HT1080 (cell line): ENCODE results near the gene CBLN3. TPM values are rescaled to one million over a fixed set of nuclear protein-coding genes. Genes with fewer than 3 reads are reported as not detected.
A peak's percentile ranks its signal among the peaks of the same experiment; 100 is the strongest.
"Not testable (repeated sequence)": the region's sequence is repeated elsewhere in the genome, so short reads cannot be mapped to it uniquely, and the experiment has no call there.

Experiments used
- DNase-seq: peaks from one replicate; pipeline ENCODE4 v3.0.0-alpha.2; 2015; ENCODE audit warnings: low read depth
- polyA plus RNA-seq, 2 experiments: library from polyadenylated mRNA; depleted of rRNA; stranded (reverse); fragments of >200 nt; gene quantifications; 2 replicates each; pipeline ENCODE4 v1.2.3, GENCODE V29; 2015
- total RNA-seq: library from RNA; depleted of rRNA; stranded (reverse); fragments of >200 nt; shearing (Covaris generic); gene quantifications from 2 replicates; pipeline ENCODE4 v1.2.3, GENCODE V29; 2014; rRNA removed

The CBLN3 gene
- total RNA-seq = 0.35 and 0.84 TPM in 2 replicates
- polyA plus RNA-seq (2015; cell fraction: cytosol; rRNA removed) = 0.92 and 1.2 TPM in 2 replicates
- polyA plus RNA-seq (2015; cell fraction: nucleus; rRNA removed) = 3.9 and 6.7 TPM in 2 replicates

DNA sequence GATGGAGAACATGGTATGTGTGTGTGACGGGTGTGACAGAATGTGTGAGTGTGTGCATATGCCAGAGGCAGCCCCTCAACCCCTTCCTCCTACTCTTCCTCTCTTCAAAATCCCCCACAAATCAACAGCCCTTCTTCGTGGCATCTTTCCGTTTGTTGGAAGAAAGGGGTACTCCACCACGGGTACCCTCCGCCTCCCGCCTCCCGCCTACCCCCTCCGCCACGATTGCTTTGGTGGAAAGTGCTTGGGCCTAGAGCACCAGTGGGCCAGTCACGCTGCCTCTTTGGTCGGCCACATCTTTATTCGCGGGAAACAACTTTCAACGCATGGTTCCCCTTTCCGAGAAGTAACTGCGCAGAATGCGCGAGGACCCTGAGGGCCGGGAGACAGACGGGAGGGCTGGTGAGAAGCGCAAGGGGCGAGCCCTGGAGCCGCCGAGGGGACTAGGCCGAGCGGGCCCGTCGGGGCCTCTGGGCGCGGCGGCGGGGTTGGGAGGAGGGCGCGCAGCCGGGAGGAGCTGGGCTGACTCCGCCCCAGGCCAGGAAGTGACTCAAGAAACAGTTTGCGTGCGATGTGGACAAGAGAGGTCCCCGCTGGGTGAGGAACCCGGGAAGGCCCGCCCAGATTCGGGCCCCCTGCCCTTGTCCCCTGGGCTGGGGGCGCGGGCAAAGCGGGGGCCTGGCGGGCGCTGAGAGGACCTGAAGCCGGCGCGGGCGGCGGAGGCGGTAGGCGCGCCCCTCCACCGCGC, at the start of gene CBLN3, which contains the start of gene KHNYN:
CBLN3 (minus strand) TSS at position 274 of the 748 bp plus-strand sequence. CDS start 614 bp downstream, outside the sequence.
KHNYN (plus strand) TSS at position 560 of the 748 bp plus-strand sequence. CDS start 777 bp downstream, outside the sequence.
- peak; percentile 85 for DNase-seq

DNA sequence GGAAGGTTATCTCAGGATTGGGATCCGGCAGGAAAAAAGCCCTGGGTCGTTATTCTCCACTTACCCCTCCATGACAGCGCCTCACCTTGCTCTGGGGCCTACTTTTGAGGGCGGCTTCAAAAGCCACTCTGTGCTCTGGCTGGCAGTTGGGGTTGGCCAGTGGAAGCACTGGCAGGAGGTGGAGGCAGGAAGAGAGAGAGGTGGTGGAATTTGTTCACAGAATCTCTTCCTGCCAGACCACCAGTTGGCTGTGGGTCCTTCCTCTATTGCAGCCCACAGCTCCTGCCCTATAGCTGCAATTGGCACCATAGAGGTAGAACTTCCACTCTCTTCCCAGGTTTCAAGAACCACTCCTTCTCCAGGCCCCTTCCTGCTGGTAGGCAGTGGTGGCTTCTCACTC, 45.8 kb upstream of the CBLN3 start:
- no peak for DNase-seq

DNA sequence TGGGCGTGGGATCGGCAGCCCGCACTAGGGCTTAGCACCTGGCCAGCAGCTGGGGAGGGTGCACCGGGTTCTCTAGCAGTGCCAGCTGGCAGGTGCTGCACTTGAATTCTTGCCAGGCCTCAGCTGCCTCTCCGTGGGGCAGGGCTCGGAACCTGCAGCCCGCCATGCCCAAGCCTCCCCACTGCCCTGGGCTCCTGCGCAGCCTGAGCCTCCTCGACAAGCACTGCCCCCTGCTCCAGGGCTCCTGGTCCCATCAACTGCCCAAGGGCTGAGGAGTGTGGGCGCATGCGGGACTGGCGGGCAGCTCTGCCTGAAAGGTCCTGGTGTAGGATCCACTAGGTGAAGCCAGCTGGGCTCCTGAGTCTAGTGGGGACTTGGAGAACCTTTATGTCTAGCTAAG, 43.7 kb upstream of the CBLN3 start:
- no peak for DNase-seq

DNA sequence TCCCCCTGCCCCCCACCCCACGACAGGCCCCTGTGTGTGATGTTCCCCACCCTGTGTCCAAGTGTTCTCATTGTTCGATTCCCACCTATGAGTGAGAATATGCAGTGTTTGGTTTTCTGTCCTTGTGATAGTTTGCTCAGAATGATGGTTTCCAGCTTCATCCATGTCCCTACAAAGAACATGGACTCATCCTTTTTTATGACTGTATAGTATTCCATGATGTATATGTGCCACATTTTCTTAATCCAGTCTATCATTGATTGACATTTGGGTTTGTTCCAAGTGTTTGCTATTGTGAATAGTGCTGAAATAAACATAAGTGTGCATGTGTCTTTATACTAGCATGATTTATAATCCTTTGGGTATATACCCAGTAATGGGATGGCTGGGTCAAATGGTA, 41.0 kb upstream of the CBLN3 start:
- DNase-seq = not testable (repeated sequence)

GRCh38 chr14:24465805-24466204, 36.3 kb upstream of the CBLN3 start:
- DNase-seq = no peak

GRCh38 chr14:24465368-24465767, 35.9 kb upstream of the CBLN3 start:
- no peak for DNase-seq

DNA sequence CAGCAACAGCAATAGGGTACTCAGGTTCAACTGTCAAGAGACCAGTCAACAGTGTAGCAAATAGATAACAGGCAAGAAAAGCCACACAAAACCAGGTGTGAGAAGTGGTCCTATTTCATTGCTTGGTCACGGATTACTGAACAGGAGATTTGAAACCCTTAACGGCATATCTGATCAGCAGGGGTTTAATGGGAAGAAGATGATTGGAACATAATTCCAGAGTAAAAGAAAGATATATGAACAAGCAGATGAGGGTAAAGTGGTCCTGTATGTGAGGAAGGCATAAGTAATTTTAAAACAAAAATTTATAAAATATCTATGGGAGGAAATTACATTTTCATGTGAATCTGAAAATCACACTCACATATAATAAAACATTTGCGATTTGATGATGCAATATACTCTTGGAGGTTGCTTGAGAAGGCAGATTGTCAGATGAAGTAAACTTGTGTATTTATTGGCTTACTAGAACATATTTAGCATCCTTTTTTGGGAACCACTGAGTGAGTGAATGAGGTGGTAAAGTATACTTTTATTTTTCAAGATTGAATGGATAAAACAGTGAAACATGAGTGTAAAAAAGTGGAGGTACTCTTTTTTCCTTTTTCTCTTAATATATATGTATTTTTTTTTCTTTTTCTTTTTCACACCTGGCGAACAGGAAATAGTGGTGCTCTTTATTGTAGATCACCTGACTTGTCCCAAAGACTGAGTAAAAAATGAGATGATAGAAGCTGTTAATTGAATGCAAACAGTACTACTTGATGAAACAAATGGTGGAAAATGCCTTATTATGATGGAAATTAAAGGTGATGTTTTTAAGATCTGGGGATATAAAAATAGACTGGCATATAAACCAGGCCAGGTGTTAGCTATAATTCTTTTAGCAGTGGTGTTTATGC, 34.7 kb upstream of the CBLN3 start:
- DNase-seq = no peak

DNA sequence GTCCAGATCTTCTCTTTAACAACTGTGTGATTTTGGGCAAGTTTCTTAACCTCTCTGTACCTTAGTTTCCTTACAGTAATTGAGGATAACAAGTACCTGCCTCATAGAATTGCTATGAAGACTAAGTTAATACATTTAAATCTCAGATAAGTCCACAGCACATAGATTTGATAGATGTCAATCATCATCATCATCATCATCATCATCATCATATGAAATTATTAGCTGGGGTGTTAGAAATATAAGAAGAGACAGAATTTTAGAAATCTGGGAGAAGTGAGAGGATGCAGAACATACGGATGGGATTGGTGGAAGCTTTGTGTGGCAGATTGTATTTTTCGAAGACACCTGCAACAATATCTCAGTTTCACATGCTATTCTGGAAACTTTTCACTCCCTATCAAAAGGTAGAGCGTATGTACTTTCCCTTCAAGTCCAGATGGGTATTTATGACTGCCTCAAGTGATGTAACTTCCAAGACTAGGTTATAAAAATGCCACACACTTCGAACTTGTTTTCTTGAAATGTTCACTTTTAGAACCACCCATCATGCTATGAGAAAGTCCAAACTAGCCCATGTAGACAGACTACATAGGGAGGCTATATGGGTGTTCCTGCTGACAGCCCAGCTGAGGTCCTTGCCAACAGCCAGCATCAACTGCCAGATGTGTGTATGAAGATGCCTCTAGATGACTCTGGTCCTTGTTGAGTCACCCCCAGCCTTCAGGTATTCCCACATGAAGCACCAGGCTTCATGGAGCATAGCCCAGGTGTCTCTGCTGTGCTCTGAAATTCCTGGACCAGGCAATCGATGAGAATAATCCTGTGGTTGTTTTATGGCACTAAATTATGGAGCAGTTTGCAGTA, 33.8 kb upstream of the CBLN3 start:
- no peak for DNase-seq

GRCh38 chr14:24461336-24461735, 31.9 kb upstream of the CBLN3 start:
- DNase-seq = no peak

GRCh38 chr14:24459331-24459730, 29.9 kb upstream of the CBLN3 start:
- DNase-seq = no peak

DNA sequence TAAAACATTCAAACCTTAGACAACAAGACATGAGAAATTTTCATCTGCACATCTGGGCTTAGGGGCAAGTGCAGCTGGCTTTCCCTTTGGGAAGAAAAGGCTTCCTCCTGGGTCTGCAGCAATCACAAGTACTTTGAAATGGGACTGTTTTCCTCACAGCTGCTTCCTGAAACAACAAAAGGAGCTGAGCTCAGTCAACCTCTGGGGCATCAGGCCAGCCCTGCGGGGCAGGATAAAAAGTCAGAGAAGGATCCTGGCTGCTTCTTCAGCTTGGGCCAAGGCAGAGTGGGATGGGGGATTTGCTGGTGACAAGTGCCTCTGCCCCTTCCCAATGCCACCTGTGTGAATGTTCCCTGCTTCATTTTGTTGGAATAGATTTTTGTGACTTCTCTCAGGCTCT, 29.3 kb upstream of the CBLN3 start:
- no peak for DNase-seq

GRCh38 chr14:24456980-24457379, 27.5 kb upstream of the CBLN3 start:
- DNase-seq = no peak

DNA sequence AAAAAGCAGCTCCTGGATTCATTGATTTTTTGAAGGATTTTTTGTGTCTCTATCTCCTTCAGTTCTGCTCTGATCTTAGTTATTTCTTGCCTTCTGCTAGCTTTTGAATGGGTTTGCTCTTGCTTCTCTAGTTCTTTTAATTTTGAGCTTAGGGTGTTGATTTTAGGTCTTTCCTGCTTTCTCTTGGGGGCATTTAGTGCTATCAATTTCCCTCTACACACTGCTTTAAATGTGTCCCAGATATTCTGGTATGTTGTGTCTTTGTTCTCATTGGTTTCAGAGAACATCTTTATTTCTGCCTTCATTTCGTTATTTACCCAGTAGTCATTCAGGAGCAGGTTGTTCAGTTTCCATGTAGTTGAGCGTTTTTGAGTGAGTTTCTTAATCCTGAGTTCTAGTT, 21.4 kb upstream of the CBLN3 start:
- DNase-seq = not testable (repeated sequence)

GRCh38 chr14:24443053-24443665, 13.7 kb upstream of the CBLN3 start:
- no peak for DNase-seq

GRCh38 chr14:24442240-24443052, 13.0 kb upstream of the CBLN3 start, which contains the start of gene SDR39U1:
Gene SDR39U1, minus strand, starts transcription at chr14:24442776. Its CDS starts 7 bp downstream, at chr14:24442769.
- peak; percentile 98 for DNase-seq

DNA sequence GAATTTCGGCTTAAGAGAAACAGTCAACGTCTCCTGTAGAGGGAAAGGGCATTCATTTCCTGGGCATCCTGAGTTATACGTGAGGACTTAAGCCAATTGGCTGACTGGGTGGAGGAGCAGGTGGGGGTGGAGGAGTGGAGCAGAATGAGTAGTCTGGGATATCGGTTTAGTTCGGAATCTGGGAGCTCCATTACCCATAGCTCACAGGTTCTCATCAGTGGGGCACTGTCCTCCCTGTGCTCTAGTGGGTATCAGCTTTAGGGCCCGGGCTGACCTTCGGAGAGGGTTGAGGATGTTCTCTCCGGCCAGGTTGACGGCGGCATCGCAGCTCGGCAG, 12.4 kb upstream of the CBLN3 start:
- no peak for DNase-seq

GRCh38 chr14:24441485-24441884, 12.0 kb upstream of the CBLN3 start:
- no peak for DNase-seq

DNA sequence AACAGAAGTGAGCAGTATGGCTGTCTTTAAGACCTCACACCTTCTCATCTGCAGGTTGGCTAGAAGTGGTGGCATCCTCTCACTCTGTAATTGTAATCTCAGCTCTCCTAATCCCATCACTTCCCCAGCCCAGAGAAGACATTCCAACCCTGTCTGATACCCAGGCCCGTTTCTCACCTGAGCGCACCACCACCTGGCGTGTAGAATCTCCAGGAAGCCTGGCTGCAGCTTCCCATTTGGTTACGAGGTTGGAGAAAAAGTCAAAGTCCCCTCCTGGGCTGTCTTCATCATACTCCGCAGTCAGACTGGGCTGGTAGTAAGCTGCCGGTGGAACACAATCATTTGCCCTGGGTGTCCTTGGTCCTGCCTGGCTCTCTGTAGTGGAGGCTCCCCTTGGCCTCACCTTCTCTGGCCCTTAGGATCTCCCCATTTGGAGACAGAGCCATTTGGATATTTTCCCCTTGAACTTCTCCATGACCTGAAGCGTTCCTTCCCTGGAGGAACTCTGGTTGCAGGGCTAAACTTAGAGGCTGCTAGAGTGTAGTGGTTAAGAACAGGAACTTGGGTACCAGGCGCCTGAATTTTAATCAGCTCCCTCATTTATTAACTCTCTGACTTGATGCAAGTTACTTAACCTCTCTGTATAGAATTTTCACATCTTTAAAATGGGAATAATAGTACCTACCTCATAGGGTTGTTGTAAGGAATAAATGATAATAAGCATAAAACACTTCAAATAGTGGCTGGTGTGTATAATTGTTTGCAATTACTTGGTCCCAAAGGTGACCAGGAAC, 11.3 kb upstream of the CBLN3 start:
- no peak for DNase-seq
